GM19324 (cell line): Measurements from ENCODE around the gene FAM171A2.

Experiments used
- ATAC-seq: cut with Tn5 transposase; IDR thresholded peaks from one replicate; pipeline ENCODE4 v1.9.1; 2021; ENCODE audit warnings: mild to moderate bottlenecking, moderate library complexity; ENCODE audit not compliant: unreplicated experiment, low FRiP score

Gene FAM171A2

GRCh38 chr17:44309472-44309871 is 54.2 kb downstream of the FAM171A2 start:
- no peak for ATAC-seq

GRCh38 chr17:44308865-44309264 is 54.8 kb downstream of the FAM171A2 start:
- no peak for ATAC-seq

- ATAC-seq: peak; percentile 54
These were observed 55.3 kb downstream of the FAM171A2 start, which contains the start of gene RUNDC3A for GRCh38 chr17:44308320-44308818. TSS of gene RUNDC3A (plus strand) at chr17:44308601. CDS start at chr17:44308833, 232 bp downstream.

- ATAC-seq: no peak
These were observed 56.1 kb downstream of the FAM171A2 start for GRCh38 chr17:44307387-44308186.

- ATAC-seq: no peak
These were observed 59.0 kb downstream of the FAM171A2 start for GRCh38 chr17:44304651-44305050.
